Measurements from ENCODE around the gene PIK3R4. TPM values are rescaled to one million over a fixed set of nuclear protein-coding genes. Genes with fewer than 3 reads are reported as not detected.

The PIK3R4 gene
- total and polyA plus RNA-seq, 7 donors, result 11.0 to 20.3 (median 14.1) TPM

DNA sequence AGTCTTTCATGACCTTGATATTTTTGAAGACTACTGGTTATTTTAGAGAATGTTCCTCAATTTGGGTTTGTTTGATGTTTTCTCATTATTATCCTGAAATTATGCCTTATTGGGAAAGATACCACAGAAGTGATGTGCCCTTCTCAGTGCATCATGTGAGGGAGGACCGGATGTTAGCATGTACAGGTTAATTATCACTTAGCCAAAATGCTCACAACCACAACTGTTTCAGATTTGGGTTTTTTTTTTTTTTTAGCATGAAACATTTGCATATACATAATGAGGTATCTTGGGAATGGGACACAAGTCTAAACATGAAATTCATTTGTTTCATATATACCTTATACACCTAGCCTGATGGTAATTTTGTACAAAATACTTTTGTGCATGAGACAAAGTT, 59.8 kb downstream of the PIK3R4 start:
- intact Hi-C loops (cut with DNase I), result no loop called here
- H3K4me1 ChIP-seq, result no peaks in the 10 kb centered on the region
- no peak overlapping the region for H3K4me3 ChIP-seq
- no peaks in the 10 kb centered on the region for H3K27me3 ChIP-seq (ENCODE audit: insufficient read depth in 3 of 3, low read length in 2 of 3)
- no peak overlapping the region for H3K27ac ChIP-seq
- TF ChIP-seq, protein P1, sequence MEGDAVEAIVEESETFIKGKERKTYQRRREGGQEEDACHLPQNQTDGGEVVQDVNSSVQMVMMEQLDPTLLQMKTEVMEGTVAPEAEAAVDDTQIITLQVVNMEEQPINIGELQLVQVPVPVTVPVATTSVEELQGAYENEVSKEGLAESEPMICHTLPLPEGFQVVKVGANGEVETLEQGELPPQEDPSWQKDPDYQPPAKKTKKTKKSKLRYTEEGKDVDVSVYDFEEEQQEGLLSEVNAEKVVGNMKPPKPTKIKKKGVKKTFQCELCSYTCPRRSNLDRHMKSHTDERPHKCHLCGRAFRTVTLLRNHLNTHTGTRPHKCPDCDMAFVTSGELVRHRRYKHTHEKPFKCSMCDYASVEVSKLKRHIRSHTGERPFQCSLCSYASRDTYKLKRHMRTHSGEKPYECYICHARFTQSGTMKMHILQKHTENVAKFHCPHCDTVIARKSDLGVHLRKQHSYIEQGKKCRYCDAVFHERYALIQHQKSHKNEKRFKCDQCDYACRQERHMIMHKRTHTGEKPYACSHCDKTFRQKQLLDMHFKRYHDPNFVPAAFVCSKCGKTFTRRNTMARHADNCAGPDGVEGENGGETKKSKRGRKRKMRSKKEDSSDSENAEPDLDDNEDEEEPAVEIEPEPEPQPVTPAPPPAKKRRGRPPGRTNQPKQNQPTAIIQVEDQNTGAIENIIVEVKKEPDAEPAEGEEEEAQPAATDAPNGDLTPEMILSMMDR (IDR thresholded peaks at IDR 0.05), result no peak
- 91 to 98% (median 92%) methylated on average over 1 of the region's 1 CpG for WGBS, 3 donors
- DNase-seq (no peak), ATAC-seq (no peak)
- peaks cover 10 to 76% of the 10 kb centered on the region in 2 donors for H3K36me3 ChIP-seq (ENCODE audit: insufficient read depth in 1 of 2, low read depth in 1 of 2)
- H3K9me3 ChIP-seq, result no peaks in the 10 kb centered on the region

DNA sequence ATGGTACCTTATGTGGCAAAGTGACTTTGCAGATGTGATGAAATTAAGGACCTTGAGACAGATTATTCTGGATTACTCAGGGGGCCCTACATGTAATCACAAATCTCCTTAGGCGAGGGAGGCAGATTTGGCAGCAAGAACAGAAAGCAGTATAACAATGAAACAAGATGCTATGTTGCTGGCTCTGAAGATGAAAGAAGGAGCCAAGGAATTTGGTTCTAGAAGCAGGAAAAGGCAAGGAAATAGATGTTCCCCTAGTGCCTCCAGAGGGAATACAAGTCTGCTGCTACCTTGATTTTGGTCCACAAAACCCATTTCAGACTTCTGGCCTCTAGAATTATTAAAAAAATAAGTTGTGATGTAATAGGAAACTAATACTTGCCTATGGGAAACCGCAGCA, 64.5 kb downstream of the PIK3R4 start:
- Histone ChIP-seq H3K36me3 (ENCODE audit: insufficient read depth in 1 of 2, low read depth in 1 of 2) (peaks cover 10 to 92% of the 10 kb centered on the region in 2 donors), H3K4me1 (no peaks in the 10 kb centered on the region), H3K4me3 (no peak overlapping the region), H3K9me3 (no peaks in the 10 kb centered on the region), H3K27me3 (ENCODE audit: insufficient read depth in 3 of 3, low read length in 2 of 3) (no peaks in the 10 kb centered on the region), H3K27ac (no peak overlapping the region)
- intact Hi-C loops (cut with DNase I), result no loop called here
- TF ChIP-seq, protein P1 (IDR thresholded peaks at IDR 0.05), result no peak
- ATAC-seq (no peak), DNase-seq (no peak)
- WGBS, 3 donors, result 68 to 80% (median 79%) methylated on average over 2 of the region's 2 CpGs

DNA sequence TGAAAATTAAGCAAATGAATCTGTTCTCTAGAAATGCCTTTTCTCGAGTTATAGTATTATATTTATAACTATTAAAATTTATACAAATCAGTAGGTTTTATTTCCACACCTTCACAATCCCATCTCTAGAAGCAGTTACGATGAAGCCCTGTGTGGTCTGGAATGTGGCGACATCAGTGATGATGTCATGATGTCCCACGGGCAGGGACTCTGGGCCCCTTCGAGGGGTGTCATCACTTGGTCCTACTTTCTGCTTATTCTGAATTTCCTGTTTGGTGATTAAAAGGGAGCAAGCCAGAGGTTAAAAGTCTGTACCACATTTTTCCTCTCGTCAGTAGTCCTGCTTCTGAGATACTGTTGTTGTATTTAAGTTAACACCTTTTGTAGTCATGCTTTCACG, 67.4 kb downstream of the PIK3R4 start:
- Histone ChIP-seq H3K4me3 (no peak overlapping the region), H3K4me1 (no peaks in the 10 kb centered on the region), H3K27me3 (ENCODE audit: insufficient read depth in 3 of 3, low read length in 2 of 3) (no peaks in the 10 kb centered on the region), H3K9me3 (no peaks in the 10 kb centered on the region), H3K36me3 (ENCODE audit: insufficient read depth in 1 of 2, low read depth in 1 of 2) (peaks cover 6 to 94% of the 10 kb centered on the region in 2 donors), H3K27ac (no peak overlapping the region)
- DNase-seq (no peak), ATAC-seq (no peak)
- 75 to 82% (median 78%) methylated on average over 7 of the region's 7 CpGs for WGBS, 3 donors
- TF ChIP-seq, protein P1 (IDR thresholded peaks at IDR 0.05), result no peak
- intact Hi-C loops (cut with DNase I), result no loop called here

DNA sequence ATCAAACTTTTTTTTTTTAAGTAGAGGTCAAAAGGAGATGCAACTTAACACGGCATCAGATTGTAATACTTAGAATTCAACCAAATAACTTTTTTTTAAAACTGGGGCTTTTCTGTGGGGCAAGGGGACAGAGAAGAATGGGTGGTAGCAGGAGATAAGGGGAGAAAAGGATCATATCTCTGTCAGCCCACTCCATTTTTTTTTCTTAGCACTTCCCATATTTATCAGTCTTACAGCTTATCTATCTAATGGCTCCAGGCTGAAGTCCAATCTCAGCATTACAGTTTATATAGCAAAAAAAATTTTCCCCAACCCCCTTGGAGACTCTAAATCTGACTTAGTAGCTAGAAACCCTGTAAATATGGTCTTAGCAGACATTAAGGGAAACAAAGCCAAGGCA, 69.3 kb downstream of the PIK3R4 start:
- no peak overlapping the region for H3K27ac ChIP-seq
- ATAC-seq, result no peak
- no peak overlapping the region for H3K4me3 ChIP-seq
- H3K9me3 ChIP-seq, result no peaks in the 10 kb centered on the region
- H3K27me3 ChIP-seq (ENCODE audit: insufficient read depth in 3 of 3, low read length in 2 of 3), result no peaks in the 10 kb centered on the region
- TF ChIP-seq, protein P1 (IDR thresholded peaks at IDR 0.05), result no peak
- intact Hi-C loops (cut with DNase I), result no loop called here
- peaks cover 0 to 77% of the 10 kb centered on the region in 2 donors for H3K36me3 ChIP-seq (ENCODE audit: insufficient read depth in 1 of 2, low read depth in 1 of 2)
- no peak for DNase-seq
- WGBS, 3 donors, result 72 to 92% (median 88%) methylated on average over 1 of the region's 1 CpG
- no peaks in the 10 kb centered on the region for H3K4me1 ChIP-seq

DNA sequence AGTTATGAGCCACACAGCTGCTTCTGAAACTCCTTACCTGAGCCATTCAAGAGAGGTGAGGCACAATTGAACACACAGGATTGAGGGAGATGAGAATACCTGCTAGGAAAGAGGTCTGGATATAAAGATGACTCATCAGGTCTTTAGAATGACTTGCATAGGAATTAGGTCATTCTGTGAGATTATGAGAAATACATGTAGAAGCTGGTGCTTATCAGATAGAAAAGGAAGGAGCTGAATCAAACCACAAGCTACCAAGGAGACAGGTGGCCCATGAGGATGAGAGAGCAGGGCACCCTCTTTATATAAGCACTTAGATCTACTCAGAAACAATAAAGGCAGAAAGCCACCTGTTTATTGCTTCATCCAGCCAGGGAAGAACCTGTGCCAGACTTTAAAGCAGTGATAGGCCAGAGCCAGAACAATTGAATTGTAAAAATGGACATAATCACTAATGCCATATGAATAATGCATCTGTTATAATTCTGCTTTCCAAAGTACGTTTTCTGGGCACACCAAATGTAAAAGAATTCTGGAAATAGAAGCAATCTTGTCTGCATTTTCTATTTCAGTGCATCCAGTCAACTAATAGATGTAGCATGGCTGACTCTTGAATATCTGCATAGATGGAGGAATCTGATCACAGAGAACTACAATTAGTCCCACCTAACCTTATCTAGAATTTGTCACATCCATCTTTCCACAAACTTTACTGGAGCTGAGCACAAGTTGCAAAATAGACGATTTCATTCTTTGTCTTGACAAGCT, 74.9 kb downstream of the PIK3R4 start:
- ATAC-seq (no peak), DNase-seq (no peak)
- Histone ChIP-seq H3K36me3 (ENCODE audit: insufficient read depth in 1 of 2, low read depth in 1 of 2) (peaks cover 4 to 47% of the 10 kb centered on the region in 2 donors), H3K27me3 (ENCODE audit: insufficient read depth in 3 of 3, low read length in 2 of 3) (no peaks in the 10 kb centered on the region), H3K27ac (no peak overlapping the region), H3K4me3 (no peak overlapping the region), H3K9me3 (no peaks in the 10 kb centered on the region), H3K4me1 (no peaks in the 10 kb centered on the region)
- TF ChIP-seq, protein P1 (IDR thresholded peaks at IDR 0.05), result no peak
- 78 to 82% (median 82%) methylated on average over 2 of the region's 2 CpGs for WGBS, 3 donors
- intact Hi-C loops (cut with DNase I), result no loop called here

All from psoas muscle (tissue), 8 donors.